GM18870 (cell line): Measurements from ENCODE around the gene SDC1.
A peak's percentile ranks its signal among the peaks of the same experiment; 100 is the strongest.

Experiments
- ATAC-seq: cut with Tn5 transposase; IDR thresholded peaks from one replicate; pipeline ENCODE4 v1.9.1; 2021; ENCODE audit warnings: moderate library complexity; ENCODE audit not compliant: unreplicated experiment

Gene SDC1

GRCh38 chr2:20215183-20216040 is 9.5 kb downstream of the SDC1 start:
- no peak for ATAC-seq

DNA sequence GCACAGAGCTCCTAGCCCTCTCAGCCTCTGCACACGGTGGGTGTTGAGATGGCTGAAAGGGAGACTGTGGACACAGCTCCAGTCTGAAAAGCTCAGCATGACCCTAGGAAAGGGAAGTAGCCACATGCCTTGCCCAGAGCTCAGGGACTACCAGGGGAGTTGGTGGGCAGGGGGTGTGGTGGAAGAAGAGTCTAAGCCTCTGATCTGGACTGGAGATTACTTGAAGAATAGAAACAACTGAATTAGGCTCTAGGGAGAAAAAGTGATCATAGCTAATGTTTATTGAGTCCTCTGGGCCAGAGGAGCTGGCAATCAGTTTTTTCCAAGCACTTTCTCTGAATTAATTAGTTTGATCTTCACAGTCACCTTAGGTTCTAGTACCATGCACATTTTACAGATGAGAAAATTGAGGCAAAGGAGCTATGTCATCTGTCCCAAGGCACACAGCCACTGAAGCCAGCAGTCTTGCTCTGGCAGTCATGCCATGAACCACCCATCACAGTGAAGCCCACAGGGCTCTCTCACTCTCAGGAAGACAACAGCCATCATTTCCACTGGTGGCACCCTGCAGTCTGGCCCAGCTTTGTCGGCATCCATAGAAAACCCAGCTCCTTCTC is 10.3 kb downstream of the SDC1 start:
- no peak for ATAC-seq

GRCh38 chr2:20213651-20214565 is 11.0 kb downstream of the SDC1 start:
- ATAC-seq = no peak

- no peak for ATAC-seq
Measured at GRCh38 chr2:20212871-20213503, 11.9 kb downstream of the SDC1 start.

GRCh38 chr2:20212459-20212870 is 12.5 kb downstream of the SDC1 start:
- ATAC-seq = peak; percentile 66

GRCh38 chr2:20211860-20212458 is 13.0 kb downstream of the SDC1 start:
- ATAC-seq = no peak

- ATAC-seq = no peak
Measured at GRCh38 chr2:20211420-20211819, 13.5 kb downstream of the SDC1 start.

GRCh38 chr2:20210462-20210861 is 14.5 kb downstream of the SDC1 start:
- ATAC-seq = no peak

DNA sequence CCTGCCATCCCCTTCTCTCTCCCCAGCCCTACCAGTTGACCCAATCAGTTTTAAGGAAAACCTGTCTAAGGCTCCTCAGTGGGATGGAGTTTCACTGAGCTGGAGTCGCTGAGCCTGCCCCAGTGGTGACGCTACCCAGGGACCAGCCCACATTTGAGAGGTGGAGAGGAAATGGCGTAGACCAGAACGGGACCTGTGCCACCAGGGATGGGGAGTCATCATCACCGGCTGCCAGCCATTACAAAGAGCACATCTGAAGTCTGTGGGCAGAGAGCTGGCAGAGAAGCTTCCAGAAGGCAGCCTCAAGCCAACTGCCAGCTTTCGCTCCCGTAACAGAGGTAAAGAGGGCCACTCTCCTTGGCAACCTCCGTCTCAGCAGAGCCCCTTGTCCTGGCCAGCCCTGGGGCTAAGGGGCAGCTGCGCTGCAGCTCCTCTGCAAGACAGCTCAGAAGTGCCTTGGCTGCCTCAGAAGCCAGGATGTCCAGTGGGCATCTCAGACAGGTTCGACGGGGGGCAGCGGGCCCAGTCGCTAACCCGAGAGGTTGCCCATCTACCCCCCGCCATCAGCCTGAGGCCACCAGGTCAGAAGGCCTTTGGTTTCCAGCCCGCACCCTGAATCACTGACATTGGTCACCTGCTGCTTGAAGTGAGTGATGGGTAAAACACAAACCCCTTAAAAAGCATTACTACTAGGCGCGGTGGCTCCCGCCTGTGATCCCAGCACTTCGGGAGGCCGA is 15.4 kb downstream of the SDC1 start:
- no peak for ATAC-seq

GRCh38 chr2:20208476-20208859 is 16.5 kb downstream of the SDC1 start:
- no peak for ATAC-seq

- no peak for ATAC-seq
Measured at GRCh38 chr2:20207051-20207450, 17.9 kb downstream of the SDC1 start.

DNA sequence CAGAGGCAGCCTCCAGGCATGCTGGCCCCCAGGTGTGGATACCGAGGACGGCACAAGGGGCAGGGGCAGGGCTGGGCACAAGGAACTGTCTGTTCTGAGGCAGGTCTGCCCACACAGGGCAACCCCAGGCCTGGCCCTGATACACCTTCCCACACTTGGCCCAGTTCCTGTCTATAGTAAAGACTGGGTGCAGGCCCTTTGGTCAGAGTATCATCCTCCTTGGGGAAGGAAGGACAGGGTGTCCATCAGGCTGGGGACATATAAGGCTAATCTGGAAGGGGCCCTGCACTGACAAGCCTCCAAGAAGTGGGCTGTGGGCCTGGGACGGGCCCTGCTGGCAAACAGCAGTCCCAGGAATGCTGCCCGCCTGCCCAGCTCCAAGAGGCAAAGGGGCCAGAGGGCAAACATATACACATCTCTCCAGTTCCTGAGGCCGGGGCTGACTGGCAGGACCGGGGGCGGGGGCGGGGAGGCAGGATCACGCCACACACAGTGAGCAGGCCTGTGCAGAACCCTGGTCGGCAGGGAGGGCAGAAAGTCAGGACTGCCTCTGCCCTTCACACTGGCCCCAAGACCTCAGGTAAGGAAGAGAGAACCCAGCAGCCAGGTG is 18.9 kb downstream of the SDC1 start:
- no peak for ATAC-seq

DNA sequence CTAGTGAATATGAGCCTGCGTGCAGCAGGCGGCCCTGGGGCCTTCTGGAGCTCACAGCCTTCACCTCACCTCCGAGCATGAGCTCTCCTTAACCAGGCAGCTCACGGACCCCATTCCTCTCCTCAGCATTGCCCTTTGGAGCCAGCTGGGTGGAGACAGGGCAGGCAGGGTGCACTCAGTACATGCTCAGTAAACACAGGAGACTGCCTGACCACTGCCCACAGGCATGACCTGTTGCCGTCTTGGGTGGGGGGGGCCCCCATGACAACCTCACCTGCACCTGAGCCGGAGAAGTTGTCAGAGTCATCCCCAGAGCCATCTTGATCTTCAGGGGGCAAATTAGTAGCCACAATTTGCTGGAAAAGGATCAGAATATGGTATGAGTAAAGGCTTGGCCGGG is 19.9 kb downstream of the SDC1 start:
- ATAC-seq = no peak

GRCh38 chr2:20203521-20204225 is 21.3 kb downstream of the SDC1 start:
- ATAC-seq = no peak

- ATAC-seq = no peak
Measured at GRCh38 chr2:20203072-20203471, 21.9 kb downstream of the SDC1 start.

GRCh38 chr2:20201671-20202070 is 23.3 kb downstream of the SDC1 start:
- ATAC-seq = no peak

DNA sequence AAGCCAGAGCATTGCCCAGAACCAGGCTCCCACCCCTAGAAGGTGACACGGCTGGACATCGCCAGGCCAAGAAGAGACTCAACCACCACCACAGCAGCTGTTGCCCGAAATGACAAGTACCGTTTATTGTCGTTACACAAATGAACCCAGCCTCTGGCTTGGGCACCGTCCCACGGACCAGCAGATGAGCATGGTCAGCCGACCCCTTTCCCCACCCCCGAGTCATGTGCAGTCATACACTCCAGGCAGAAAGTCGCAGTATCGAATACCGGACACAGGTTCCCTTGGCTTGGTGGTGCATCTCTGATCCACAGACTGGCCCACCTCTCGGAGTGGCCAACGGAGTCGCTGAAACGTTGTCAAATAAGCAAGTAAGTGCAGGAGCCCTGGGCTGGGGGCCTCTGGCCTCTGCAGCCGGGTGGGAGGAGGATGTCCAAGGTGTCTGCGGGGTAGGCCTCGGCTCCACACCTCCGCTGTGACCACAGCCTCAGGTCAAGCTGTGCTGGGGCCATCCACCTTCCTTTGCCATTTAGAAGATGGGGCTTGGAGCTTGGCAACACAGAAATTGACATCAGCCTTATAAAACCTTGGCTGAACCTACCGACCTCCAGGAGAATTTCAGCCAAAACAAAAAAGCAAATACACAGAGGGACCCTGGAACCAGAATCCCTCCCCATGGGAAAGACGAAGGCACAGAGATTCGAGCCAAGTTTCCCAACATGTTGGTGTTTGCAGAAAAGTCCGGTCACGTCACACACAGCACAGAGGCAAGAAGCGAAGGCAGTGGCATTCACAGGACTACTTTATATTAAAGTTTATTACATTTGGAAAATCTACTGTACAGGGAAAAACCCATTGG is 24.0 kb downstream of the SDC1 start:
- ATAC-seq = no peak
